ENCODE measurements around the gene GKN2. TPM values are rescaled to one million over a fixed set of nuclear protein-coding genes. Genes with fewer than 3 reads are reported as not detected.

The GKN2 gene
- total RNA-seq, 1 experiment from 2014 or later = not detected

DNA sequence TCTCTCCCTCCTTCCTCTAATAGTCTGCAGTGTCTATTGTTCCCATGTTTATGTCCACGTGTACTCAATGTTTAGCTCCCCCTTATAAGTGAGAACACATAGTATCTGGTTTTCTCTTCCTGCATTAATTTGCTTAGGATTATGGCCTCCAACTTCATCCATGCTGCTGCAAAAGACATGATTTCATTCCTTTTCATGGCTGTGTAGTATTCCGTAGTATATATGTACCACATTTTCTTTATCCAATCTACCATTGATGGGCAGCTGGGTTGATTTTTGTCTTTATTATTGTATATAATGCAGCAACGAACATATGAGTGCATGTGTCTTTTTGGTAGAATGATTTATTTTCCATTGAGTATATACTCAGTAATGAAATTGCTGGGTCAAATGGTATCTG lies 13.8 kb downstream of the GKN2 start:
- Histone ChIP-seq H3K4me1 (replicated peaks; ENCODE audit: insufficient read depth) (no peaks in the 10 kb centered on the region), H4K20me1 (ENCODE audit: insufficient read depth) (no peaks in the 10 kb centered on the region), H3K9me3 (ENCODE audit: insufficient read depth, low read depth) (peaks cover 3% of the 10 kb centered on the region), H3K27ac (no peak overlapping the region), H3K4me2 (no peak overlapping the region), H3K36me3 (ENCODE audit: low read depth) (no peaks in the 10 kb centered on the region), H3K27me3 (ENCODE audit: insufficient read depth, low read depth) (no peaks in the 10 kb centered on the region), H3K79me2 (ENCODE audit: low read depth) (no peaks in the 10 kb centered on the region), H3F3A (ENCODE audit: insufficient read depth, low read depth) (no peaks in the 10 kb centered on the region), H3K4me3 (no peak overlapping the region), H3K9me2 (ENCODE audit: insufficient read depth) (no peaks in the 10 kb centered on the region), H2AFZ (no peak overlapping the region)
- DNase-seq = no peak
- intact Hi-C loops (cut with micrococcal nuclease; ENCODE audit: unreplicated experiment) = no loop called here
- POLR2A ChIA-PET (ENCODE audit: unreplicated experiment) = no interaction called here
- TF ChIP-seq EZH2 (IDR thresholded peaks at IDR 0.05; ENCODE audit: low read depth) = no peak
- TF ChIP-seq, protein P1, sequence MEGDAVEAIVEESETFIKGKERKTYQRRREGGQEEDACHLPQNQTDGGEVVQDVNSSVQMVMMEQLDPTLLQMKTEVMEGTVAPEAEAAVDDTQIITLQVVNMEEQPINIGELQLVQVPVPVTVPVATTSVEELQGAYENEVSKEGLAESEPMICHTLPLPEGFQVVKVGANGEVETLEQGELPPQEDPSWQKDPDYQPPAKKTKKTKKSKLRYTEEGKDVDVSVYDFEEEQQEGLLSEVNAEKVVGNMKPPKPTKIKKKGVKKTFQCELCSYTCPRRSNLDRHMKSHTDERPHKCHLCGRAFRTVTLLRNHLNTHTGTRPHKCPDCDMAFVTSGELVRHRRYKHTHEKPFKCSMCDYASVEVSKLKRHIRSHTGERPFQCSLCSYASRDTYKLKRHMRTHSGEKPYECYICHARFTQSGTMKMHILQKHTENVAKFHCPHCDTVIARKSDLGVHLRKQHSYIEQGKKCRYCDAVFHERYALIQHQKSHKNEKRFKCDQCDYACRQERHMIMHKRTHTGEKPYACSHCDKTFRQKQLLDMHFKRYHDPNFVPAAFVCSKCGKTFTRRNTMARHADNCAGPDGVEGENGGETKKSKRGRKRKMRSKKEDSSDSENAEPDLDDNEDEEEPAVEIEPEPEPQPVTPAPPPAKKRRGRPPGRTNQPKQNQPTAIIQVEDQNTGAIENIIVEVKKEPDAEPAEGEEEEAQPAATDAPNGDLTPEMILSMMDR (conservative IDR thresholded peaks at IDR 0.05) = no peak
- no TSS peak for BruUV-seq (replicated peaks)
- CTCF ChIA-PET = no interaction called here

- Histone ChIP-seq H3F3A (ENCODE audit: insufficient read depth, low read depth) (no peaks in the 10 kb centered on the region), H3K9me3 (ENCODE audit: insufficient read depth, low read depth) (peaks cover 3% of the 10 kb centered on the region; the same call in 1 of the 2 replicates), H3K9me2 (ENCODE audit: insufficient read depth) (no peaks in the 10 kb centered on the region), H3K4me1 (replicated peaks; ENCODE audit: insufficient read depth) (no peaks in the 10 kb centered on the region), H3K27me3 (ENCODE audit: insufficient read depth, low read depth) (no peaks in the 10 kb centered on the region), H3K36me3 (ENCODE audit: low read depth) (no peaks in the 10 kb centered on the region), H3K4me3 (no peak overlapping the region), H2AFZ (no peak overlapping the region), H3K79me2 (ENCODE audit: low read depth) (no peaks in the 10 kb centered on the region), H3K4me2 (no peak overlapping the region), H4K20me1 (ENCODE audit: insufficient read depth) (no peaks in the 10 kb centered on the region), H3K27ac (no peak overlapping the region)
- intact Hi-C loops (cut with micrococcal nuclease; ENCODE audit: unreplicated experiment) = no loop called here
- BruUV-seq (replicated peaks) = no TSS peak
- ChIA-PET POLR2A (ENCODE audit: unreplicated experiment) (interaction anchor here (0.5 to 0.6 kb wide), 2 partner anchors 66 to 339 kb away, joined by 5 to 7 read pairs; no protein-coding TSS in a partner anchor), CTCF (no interaction called here)
- no peak for DNase-seq
- no peak for TF ChIP-seq EZH2 (IDR thresholded peaks at IDR 0.05; ENCODE audit: low read depth)
- TF ChIP-seq, protein P1 (conservative IDR thresholded peaks at IDR 0.05) = no peak
These were observed 15.2 kb downstream of the GKN2 start for GRCh38 chr2:68937346-68938055.

GRCh38 chr2:68936889-68937288 lies 15.8 kb downstream of the GKN2 start:
- Histone ChIP-seq H3K36me3 (ENCODE audit: low read depth) (no peaks in the 10 kb centered on the region), H3K9me2 (ENCODE audit: insufficient read depth) (no peaks in the 10 kb centered on the region), H3K27ac (no peak overlapping the region), H3K4me3 (no peak overlapping the region), H3F3A (ENCODE audit: insufficient read depth, low read depth) (no peaks in the 10 kb centered on the region), H4K20me1 (ENCODE audit: insufficient read depth) (no peaks in the 10 kb centered on the region), H3K4me2 (no peak overlapping the region), H3K79me2 (ENCODE audit: low read depth) (no peaks in the 10 kb centered on the region), H2AFZ (no peak overlapping the region), H3K9me3 (ENCODE audit: insufficient read depth, low read depth) (peaks cover 3% of the 10 kb centered on the region; the same call in 1 of the 2 replicates), H3K27me3 (ENCODE audit: insufficient read depth, low read depth) (no peaks in the 10 kb centered on the region), H3K4me1 (replicated peaks; ENCODE audit: insufficient read depth) (no peaks in the 10 kb centered on the region)
- no peak for DNase-seq
- ChIA-PET POLR2A (ENCODE audit: unreplicated experiment) (interaction anchor here (0.6 kb wide), 1 partner anchor 340 kb away, joined by 5 read pairs; no protein-coding TSS in a partner anchor), CTCF (interaction anchor here (0.7 kb wide), 1 partner anchor 346 kb away, joined by 14 read pairs; no protein-coding TSS in a partner anchor)
- intact Hi-C loops (cut with micrococcal nuclease; ENCODE audit: unreplicated experiment) = no loop called here
- no TSS peak for BruUV-seq (replicated peaks)
- no peak for TF ChIP-seq EZH2 (IDR thresholded peaks at IDR 0.05; ENCODE audit: low read depth)
- TF ChIP-seq, protein P1 (conservative IDR thresholded peaks at IDR 0.05) = no peak

Data from PC-9 (cell line).